DOHH2 (cell line): ENCODE measurements around the gene GYPB.
"Not testable (repeated sequence)": the region's sequence is repeated elsewhere in the genome, so short reads cannot be mapped to it uniquely, and the experiment has no call there.

Source experiments
- H3F3A ChIP-seq: fragments of 200-600 bp; sonication (generic), shearing (Covaris generic); 2 replicates; pipeline ENCODE4 v1.6.0; 2016; ENCODE audit warnings: antibody characterized with exemption, mild to moderate bottlenecking; ENCODE audit not compliant: control insufficient read depth, insufficient read depth
- H3K27ac ChIP-seq: fragments of 200-600 bp; sonication (generic); 2 replicates; pipeline ENCODE4 v1.5.1; 2014; ENCODE audit warnings: low read depth, mild to moderate bottlenecking, low read length, moderate library complexity
- H3K27me3 ChIP-seq: fragments of 200-600 bp; sonication (generic); 2 replicates; pipeline ENCODE4 v1.6.1; 2014; ENCODE audit warnings: mild to moderate bottlenecking, low read length, mixed read lengths; ENCODE audit not compliant: control insufficient read depth
- H3K36me3 ChIP-seq: fragments of 200-600 bp; sonication (generic); 2 replicates; pipeline ENCODE4 v1.6.1; 2014; ENCODE audit warnings: mild to moderate bottlenecking, low read length, moderate library complexity, mixed read lengths; ENCODE audit not compliant: control insufficient read depth
- H3K4me1 ChIP-seq: fragments of 200-600 bp; sonication (generic); 2 replicates; pipeline ENCODE4 v1.6.1; 2014; ENCODE audit warnings: mild to moderate bottlenecking, low read length, mixed read lengths; ENCODE audit not compliant: control insufficient read depth
- H3K4me2 ChIP-seq: fragments of 200-600 bp; sonication (generic); 2 replicates; pipeline ENCODE4 v1.6.0; 2014; ENCODE audit warnings: mild to moderate bottlenecking, low read length, moderate library complexity
- H3K4me3 ChIP-seq: fragments of 200-600 bp; sonication (generic); 2 replicates; pipeline ENCODE4 v1.5.1; 2014; ENCODE audit warnings: mild to moderate bottlenecking, low read length, mixed read lengths
- H3K79me2 ChIP-seq: fragments of 200-600 bp; sonication (generic); 2 replicates; pipeline ENCODE4 v1.6.1; 2014; ENCODE audit warnings: mild to moderate bottlenecking, low read length, mixed read lengths; ENCODE audit not compliant: control insufficient read depth
- H3K9me2 ChIP-seq: fragments of 200-600 bp; sonication (generic); replicated peaks from 2 replicates; pipeline ENCODE4 v1.6.1; 2014; ENCODE audit warnings: mild to moderate bottlenecking, low read length, mixed read lengths; ENCODE audit not compliant: control insufficient read depth
- H3K9me3 ChIP-seq: fragments of 200-600 bp; sonication (generic); 2 replicates; pipeline ENCODE4 v1.6.1; 2014; ENCODE audit warnings: antibody characterized with exemption, low read length, mixed read lengths; ENCODE audit not compliant: control insufficient read depth, insufficient read depth
- H4K20me1 ChIP-seq: fragments of 200-600 bp; sonication (generic); 2 replicates; pipeline ENCODE4 v1.6.0; 2014; ENCODE audit warnings: low read depth, mild to moderate bottlenecking, antibody characterized with exemption, low read length, moderate library complexity; ENCODE audit not compliant: control insufficient read depth, insufficient read depth
- EZH2phosphoT487 ChIP-seq: fragments of 200-600 bp; sonication (generic); IDR thresholded peaks from 2 replicates; pipeline ENCODE4 v1.6.1; 2017; ENCODE audit warnings: borderline replicate concordance, mild to moderate bottlenecking, antibody characterized with exemption, low read length, moderate library complexity, mixed read lengths
- TF ChIP-seq, protein P1 (sequence below): fragments of 200-600 bp; sonication (generic); IDR thresholded peaks from one replicate; pipeline ENCODE4 v1.5.1; 2014; ENCODE audit warnings: antibody characterized with exemption, mild to moderate bottlenecking, low read depth, low read length; ENCODE audit not compliant: poor library complexity, severe bottlenecking

GYPB gene

DNA sequence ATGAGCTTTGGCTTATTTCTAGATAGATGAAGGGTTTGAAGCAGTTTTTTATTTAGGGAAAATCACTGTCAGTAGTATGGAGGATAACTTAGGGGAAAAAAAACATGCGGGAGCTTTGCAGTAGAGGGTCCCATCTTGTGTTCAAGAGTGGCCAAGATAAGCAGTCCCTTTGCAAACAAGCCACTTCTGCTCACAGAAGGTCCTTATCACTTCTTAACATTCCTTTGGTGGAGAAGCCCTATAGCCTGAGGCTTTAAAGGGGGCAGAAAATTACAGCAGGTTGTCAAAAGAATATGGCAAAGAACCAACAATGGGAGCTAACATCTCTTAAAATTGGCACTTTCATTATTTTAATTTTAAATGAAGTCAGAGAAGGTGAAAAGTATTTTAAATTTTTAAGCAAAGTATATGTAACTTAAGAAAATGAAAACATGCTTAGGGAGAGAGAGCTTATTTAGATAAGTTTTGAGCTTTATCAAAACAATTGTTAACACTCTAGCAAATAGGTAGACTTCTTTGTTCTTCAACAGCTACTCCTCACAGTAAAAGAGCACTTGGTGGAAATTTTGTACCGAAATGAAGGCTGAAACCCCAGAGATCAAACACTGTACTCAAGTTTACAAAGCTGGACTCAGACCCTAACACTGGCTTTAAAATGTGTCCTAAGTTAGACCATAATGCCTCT, 15.8 kb downstream of the GYPB start:
- H3F3A ChIP-seq, H3K4me2 ChIP-seq, H3K27me3 ChIP-seq, H3K9me2 ChIP-seq, H3K4me1 ChIP-seq, H3K36me3 ChIP-seq, H3K79me2 ChIP-seq, H4K20me1 ChIP-seq, H3K9me3 ChIP-seq, H3K27ac ChIP-seq, H3K4me3 ChIP-seq: not testable (repeated sequence)

DNA sequence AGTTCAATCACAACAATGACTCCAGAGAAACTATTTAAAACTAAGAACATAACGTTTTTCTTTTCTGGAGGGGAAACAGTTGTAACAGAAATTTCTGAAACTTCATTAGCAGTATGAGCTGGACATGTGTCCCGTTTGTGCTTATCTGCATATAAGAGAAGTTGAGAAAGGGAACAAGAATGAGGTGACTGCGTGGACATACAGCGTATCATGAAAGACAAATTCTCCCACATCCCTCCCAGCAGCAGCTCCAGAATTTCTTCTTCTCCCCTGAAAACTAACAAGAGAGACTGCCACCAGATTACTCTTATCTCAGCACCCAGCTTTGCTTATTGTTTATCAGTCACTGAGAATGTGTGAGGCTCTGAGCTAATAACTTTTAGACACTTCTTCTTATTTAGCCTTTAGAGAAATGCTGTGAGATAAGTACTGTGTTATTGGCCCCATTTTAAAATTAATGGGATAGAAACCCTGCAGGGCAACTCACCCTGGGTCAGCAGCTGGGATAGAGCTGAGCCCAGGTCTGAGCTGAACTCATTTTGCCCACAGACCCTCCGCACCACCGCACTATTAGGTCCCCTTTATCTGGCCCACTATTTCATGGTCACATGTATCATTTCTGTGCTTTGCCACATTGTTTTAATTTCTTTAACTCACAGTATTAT, 18.7 kb downstream of the GYPB start:
- H4K20me1 ChIP-seq, H3K4me2 ChIP-seq, H3K27ac ChIP-seq, H3K79me2 ChIP-seq, H3K27me3 ChIP-seq, H3F3A ChIP-seq, H3K9me2 ChIP-seq, H3K36me3 ChIP-seq, H3K4me3 ChIP-seq, H3K9me3 ChIP-seq, H3K4me1 ChIP-seq: not testable (repeated sequence)

DNA sequence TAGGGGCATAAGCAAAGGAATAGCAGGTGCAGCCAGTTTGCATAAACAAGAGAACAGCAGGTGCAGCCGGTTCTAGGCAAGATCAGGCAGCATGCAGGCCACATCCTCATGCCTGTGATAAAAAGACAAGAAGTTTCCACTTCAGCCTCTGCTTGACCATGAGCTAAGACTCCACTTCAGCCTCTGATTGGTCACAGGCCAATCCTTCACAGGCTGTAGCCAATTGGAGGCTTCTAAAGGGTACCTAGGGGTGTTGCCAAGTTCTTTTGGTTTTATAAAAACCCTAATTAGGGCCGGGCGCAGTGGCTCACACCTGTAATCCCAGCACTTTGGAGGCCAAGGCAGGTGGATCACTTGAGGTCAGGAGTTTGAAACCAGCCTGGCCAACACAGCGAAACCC, 23.0 kb downstream of the GYPB start:
- not testable (repeated sequence) for H3K4me3 ChIP-seq, H4K20me1 ChIP-seq, H3F3A ChIP-seq, H3K4me2 ChIP-seq, H3K36me3 ChIP-seq, H3K9me3 ChIP-seq, H3K27ac ChIP-seq, H3K27me3 ChIP-seq, H3K79me2 ChIP-seq, H3K4me1 ChIP-seq, H3K9me2 ChIP-seq

DNA sequence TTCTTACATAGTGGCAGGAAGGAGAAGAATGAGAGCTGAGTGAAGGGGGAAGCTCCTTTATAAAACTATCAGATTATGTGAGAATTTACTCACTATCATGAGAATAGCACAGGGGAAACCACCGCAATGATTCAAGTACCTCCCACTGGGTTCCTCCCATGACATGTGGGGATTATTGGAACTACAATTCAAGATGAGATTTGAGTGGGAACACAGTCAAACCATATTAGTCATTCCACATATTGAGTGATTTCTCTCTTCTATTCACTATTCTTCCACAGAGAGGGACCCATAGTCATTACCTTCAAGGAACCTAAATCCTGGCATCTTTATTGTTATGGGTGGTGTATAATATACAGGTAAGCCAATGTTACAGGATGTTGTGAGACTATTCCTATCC, 27.4 kb downstream of the GYPB start:
- H3K27ac ChIP-seq, H3K9me2 ChIP-seq, H3K4me1 ChIP-seq, H3K27me3 ChIP-seq, H3K4me2 ChIP-seq, H3K4me3 ChIP-seq, H3K79me2 ChIP-seq, H3K9me3 ChIP-seq, H4K20me1 ChIP-seq, H3F3A ChIP-seq, H3K36me3 ChIP-seq: not testable (repeated sequence)

DNA sequence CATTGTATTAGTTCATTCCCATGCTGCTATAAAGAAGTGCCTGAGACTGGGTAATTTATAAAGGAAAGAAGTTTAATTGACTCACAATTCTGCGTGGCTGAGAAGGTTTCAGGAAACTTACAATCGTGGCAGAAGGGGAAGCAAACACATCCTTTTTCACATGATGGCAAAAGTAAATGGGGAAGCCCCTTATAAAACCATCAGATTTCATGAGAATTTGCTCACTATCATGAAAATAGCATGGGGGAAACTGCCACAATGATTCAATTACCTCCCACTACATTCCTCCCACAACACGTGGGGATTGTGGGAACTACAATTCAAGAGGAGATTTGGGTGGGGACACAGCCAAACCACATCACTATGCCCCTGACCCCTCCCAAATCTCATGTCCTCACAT, 28.5 kb downstream of the GYPB start:
- H3K36me3 ChIP-seq, H3F3A ChIP-seq, H3K27ac ChIP-seq, H3K79me2 ChIP-seq, H3K4me2 ChIP-seq, H3K4me1 ChIP-seq, H4K20me1 ChIP-seq, H3K27me3 ChIP-seq, H3K4me3 ChIP-seq, H3K9me2 ChIP-seq, H3K9me3 ChIP-seq: not testable (repeated sequence)

DNA sequence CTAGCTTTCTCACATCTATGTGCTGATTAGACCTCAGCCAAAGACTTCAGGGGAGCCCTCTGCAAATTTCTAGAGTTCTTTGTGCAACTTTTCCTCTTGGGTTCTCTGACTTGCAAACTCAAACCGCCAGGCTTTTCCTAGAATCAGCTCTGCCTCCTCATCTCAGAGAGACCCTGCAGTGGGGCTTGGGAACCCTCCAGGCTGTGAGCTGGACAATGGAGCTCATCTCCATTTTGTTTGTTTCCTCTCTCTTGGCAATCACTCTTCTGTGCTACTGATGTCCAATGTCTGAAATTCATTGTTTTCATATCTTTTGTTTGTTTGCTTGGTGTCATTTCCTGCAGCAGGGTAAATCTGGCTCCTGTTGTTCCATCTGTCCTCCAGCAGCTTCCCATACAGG, 33.0 kb downstream of the GYPB start:
- Histone ChIP-seq H4K20me1 (no peaks in the 10 kb centered on the region), H3K27me3 (no peaks in the 10 kb centered on the region), H3K27ac (no peak overlapping the region), H3K9me3 (no peaks in the 10 kb centered on the region), H3K9me2 (no peaks in the 10 kb centered on the region), H3K36me3 (no peaks in the 10 kb centered on the region), H3K4me2 (no peak overlapping the region), H3K4me3 (no peak overlapping the region), H3K4me1 (no peaks in the 10 kb centered on the region), H3F3A (no peaks in the 10 kb centered on the region), H3K79me2 (no peaks in the 10 kb centered on the region)
- no peak for TF ChIP-seq EZH2phosphoT487
- TF ChIP-seq, protein P1, sequence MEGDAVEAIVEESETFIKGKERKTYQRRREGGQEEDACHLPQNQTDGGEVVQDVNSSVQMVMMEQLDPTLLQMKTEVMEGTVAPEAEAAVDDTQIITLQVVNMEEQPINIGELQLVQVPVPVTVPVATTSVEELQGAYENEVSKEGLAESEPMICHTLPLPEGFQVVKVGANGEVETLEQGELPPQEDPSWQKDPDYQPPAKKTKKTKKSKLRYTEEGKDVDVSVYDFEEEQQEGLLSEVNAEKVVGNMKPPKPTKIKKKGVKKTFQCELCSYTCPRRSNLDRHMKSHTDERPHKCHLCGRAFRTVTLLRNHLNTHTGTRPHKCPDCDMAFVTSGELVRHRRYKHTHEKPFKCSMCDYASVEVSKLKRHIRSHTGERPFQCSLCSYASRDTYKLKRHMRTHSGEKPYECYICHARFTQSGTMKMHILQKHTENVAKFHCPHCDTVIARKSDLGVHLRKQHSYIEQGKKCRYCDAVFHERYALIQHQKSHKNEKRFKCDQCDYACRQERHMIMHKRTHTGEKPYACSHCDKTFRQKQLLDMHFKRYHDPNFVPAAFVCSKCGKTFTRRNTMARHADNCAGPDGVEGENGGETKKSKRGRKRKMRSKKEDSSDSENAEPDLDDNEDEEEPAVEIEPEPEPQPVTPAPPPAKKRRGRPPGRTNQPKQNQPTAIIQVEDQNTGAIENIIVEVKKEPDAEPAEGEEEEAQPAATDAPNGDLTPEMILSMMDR = no peak

DNA sequence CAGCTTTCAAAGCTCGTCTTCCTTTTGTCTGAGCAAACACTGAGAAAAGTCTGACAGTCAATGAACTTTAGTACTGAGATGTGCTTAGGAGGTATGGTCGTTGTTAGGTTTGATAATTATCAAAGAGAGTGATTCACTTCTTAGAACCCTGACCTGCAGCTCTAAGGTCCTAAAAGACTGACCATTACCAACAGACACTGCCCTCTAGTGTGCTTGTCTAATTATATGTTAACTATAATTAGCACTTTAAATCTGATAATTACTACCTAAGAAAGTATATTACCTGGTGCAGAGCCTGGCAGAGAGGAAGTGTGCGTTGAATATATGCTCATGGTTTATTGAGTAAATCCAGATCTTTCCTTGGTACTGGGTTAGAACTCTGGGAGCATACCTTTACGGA, 38.4 kb downstream of the GYPB start:
- H3K4me1 ChIP-seq, H3K9me3 ChIP-seq, H3K27ac ChIP-seq, H3K4me3 ChIP-seq, H3F3A ChIP-seq, H3K27me3 ChIP-seq, H3K36me3 ChIP-seq, H4K20me1 ChIP-seq, H3K79me2 ChIP-seq, H3K9me2 ChIP-seq, H3K4me2 ChIP-seq: not testable (repeated sequence)
